ENCODE measurements around the gene ABCG8. TPM values are rescaled to one million over a fixed set of nuclear protein-coding genes. Genes with fewer than 3 reads are reported as not detected.

Gene ABCG8
- total and polyA plus RNA-seq, 2 donors (not counting 3 experiments of a cell fraction or from before 2014, with no cell fraction given) = not detected

DNA sequence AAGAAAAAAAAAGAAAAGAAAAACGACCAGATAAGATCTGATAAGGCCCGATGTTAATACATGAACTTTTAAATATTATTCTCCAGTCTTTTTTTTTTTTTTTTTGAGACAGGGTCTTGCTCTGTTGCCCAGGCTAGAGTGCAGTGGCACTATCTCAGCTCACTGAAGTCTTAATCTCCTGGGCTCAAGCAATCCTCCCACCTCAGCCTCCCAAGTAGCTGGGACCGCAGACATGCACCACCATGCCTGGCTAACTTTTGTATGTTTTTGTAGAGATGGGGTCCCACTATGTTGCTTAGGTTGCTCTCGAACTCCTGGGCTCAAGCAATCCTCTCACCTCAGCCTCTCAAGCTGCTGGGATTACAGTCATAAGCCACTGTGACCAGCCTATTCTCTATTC lies 1.7 kb upstream of the ABCG8 start:
- H3K4me2 ChIP-seq (ENCODE audit: insufficient read depth, low read length) = no peak overlapping the region
- dilution Hi-C loops (cut with MboI; ENCODE audit: extremely low pct_ligation_motif_present, low sequenced_read_pairs) = no loop called here
- intact Hi-C loops (cut with micrococcal nuclease) = no loop called here
- H2AFZ ChIP-seq (ENCODE audit: low read depth, low read length) = no peak overlapping the region
- no peak overlapping the region for H3K27ac ChIP-seq (ENCODE audit: insufficient read depth, low read depth, low read length)
- no peak overlapping the region for H3K4me3 ChIP-seq (replicated peaks in 1 of 3; ENCODE audit: insufficient read depth in 1 of 3, low read depth in 1 of 3, low read length in 3 of 3)
- H3K9ac ChIP-seq (replicated peaks; ENCODE audit: extremely low read depth, insufficient read depth, low read length) = no peak overlapping the region
- H4K20me1 ChIP-seq (replicated peaks; ENCODE audit: control insufficient read depth, extremely low read depth, insufficient read depth, low read length) = no peaks in the 10 kb centered on the region
- H3K36me3 ChIP-seq (ENCODE audit: control insufficient read depth in 2 of 2, extremely low read depth in 1 of 2, insufficient read depth in 2 of 2, low read length in 2 of 2) = no peaks in the 10 kb centered on the region
- DNase-seq (ENCODE audit: low read depth, low spot score) = no peak
- ChIA-PET POLR2A (no interaction called here), CTCF (interaction anchor here (0.9 kb wide), 1 partner anchor 11 kb away, joined by 3 read pairs; no protein-coding TSS in a partner anchor)
- H3K4me1 ChIP-seq (ENCODE audit: control insufficient read depth, extremely low read depth, insufficient read depth, low read length) = no peaks in the 10 kb centered on the region
- BruUV-seq (replicated peaks) = no TSS peak
- no peaks in the 10 kb centered on the region for H3K9me1 ChIP-seq (replicated peaks; ENCODE audit: control insufficient read depth, extremely low read depth, insufficient read depth, low read length)
- TF ChIP-seq POLR2AphosphoS5 (IDR thresholded peaks at IDR 0.05; ENCODE audit: insufficient read depth, low read depth, low read length) (no peak), POLR2A (IDR thresholded peaks at IDR 0.05; ENCODE audit: low read depth, low read length) (no peak), GATA2 (IDR thresholded peaks at IDR 0.05; ENCODE audit: insufficient read depth, insufficient read length, low read depth, low read length) (no peak), EZH2 (IDR thresholded peaks at IDR 0.05; ENCODE audit: borderline replicate concordance, low read depth, low read length, severe bottlenecking) (no peak)
- TF ChIP-seq, protein P1, sequence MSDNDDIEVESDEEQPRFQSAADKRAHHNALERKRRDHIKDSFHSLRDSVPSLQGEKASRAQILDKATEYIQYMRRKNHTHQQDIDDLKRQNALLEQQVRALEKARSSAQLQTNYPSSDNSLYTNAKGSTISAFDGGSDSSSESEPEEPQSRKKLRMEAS (IDR thresholded peaks at IDR 0.05; ENCODE audit: insufficient read depth, insufficient read length) = no peak
- no peaks in the 10 kb centered on the region for H3K79me2 ChIP-seq (ENCODE audit: control insufficient read depth, insufficient read depth, low read length)
- peaks cover 0 to 3% of the 10 kb centered on the region in 2 experiments for H3K27me3 ChIP-seq (ENCODE audit: control insufficient read depth in 2 of 2, insufficient read depth in 2 of 2, low read length in 2 of 2)
- no peak for FAIRE-seq
- no peaks in the 10 kb centered on the region for H3K9me3 ChIP-seq (replicated peaks; ENCODE audit: control insufficient read depth, insufficient read depth, low read length)

DNA sequence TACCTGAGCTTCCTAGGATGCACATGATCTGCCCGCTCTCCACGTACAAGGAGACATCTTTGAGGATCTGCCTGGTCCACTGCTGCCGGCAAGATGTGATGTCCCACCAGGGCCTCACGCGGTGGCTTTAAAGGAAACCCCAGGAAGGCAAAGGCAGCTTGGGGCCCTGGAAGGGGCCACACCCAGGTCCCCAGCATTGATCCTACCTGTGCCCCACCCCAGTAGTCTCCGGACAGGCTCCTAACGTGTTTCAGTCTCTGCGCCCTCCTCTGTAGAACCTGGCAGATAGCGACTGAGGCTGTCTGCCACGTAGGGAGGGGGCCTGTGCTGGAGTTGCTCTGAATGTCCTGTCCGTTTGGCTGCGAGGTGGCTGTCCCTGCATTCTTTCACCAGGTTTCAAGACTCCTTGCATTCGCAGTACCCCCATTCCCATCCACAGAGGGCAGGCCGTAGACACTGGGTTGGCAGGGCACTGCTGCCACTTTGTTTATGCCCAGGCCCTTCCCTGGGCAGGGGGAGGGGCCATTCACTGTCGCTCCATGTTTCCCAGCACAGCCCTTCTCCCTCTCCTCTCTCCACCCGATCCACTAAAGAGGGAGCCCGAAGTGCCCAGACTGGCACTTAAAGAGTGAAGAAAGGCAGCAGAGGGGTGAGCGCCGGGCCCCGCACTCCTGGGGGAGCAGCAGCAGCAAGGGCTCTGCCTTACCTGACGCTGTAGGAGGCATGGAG lies 776 bp upstream of the ABCG8 start:
- no peak overlapping the region for H2AFZ ChIP-seq (ENCODE audit: low read depth, low read length)
- no peaks in the 10 kb centered on the region for H3K4me1 ChIP-seq (ENCODE audit: control insufficient read depth, extremely low read depth, insufficient read depth, low read length)
- ChIA-PET CTCF (no interaction called here), POLR2A (no interaction called here)
- H3K9ac ChIP-seq (replicated peaks; ENCODE audit: extremely low read depth, insufficient read depth, low read length) = no peak overlapping the region
- dilution Hi-C loops (cut with MboI; ENCODE audit: extremely low pct_ligation_motif_present, low sequenced_read_pairs) = no loop called here
- no peak overlapping the region for H3K4me2 ChIP-seq (ENCODE audit: insufficient read depth, low read length)
- intact Hi-C loops (cut with micrococcal nuclease) = no loop called here
- peaks cover 1 to 3% of the 10 kb centered on the region in 2 experiments for H3K27me3 ChIP-seq (ENCODE audit: control insufficient read depth in 2 of 2, insufficient read depth in 2 of 2, low read length in 2 of 2)
- FAIRE-seq = no peak
- no peaks in the 10 kb centered on the region for H4K20me1 ChIP-seq (replicated peaks; ENCODE audit: control insufficient read depth, extremely low read depth, insufficient read depth, low read length)
- TF ChIP-seq, protein P2, sequence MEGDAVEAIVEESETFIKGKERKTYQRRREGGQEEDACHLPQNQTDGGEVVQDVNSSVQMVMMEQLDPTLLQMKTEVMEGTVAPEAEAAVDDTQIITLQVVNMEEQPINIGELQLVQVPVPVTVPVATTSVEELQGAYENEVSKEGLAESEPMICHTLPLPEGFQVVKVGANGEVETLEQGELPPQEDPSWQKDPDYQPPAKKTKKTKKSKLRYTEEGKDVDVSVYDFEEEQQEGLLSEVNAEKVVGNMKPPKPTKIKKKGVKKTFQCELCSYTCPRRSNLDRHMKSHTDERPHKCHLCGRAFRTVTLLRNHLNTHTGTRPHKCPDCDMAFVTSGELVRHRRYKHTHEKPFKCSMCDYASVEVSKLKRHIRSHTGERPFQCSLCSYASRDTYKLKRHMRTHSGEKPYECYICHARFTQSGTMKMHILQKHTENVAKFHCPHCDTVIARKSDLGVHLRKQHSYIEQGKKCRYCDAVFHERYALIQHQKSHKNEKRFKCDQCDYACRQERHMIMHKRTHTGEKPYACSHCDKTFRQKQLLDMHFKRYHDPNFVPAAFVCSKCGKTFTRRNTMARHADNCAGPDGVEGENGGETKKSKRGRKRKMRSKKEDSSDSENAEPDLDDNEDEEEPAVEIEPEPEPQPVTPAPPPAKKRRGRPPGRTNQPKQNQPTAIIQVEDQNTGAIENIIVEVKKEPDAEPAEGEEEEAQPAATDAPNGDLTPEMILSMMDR (IDR thresholded peaks at IDR 0.05; ENCODE audit: extremely low read depth in 1 of 2, insufficient read depth in 1 of 2, low read depth in 1 of 2, low read length in 2 of 2) = no peak
- TF ChIP-seq GATA2 (IDR thresholded peaks at IDR 0.05; ENCODE audit: insufficient read depth, insufficient read length, low read depth, low read length) (no peak), EZH2 (IDR thresholded peaks at IDR 0.05; ENCODE audit: borderline replicate concordance, low read depth, low read length, severe bottlenecking) (no peak), POLR2AphosphoS5 (IDR thresholded peaks at IDR 0.05; ENCODE audit: insufficient read depth, low read depth, low read length) (no peak), FOS (IDR thresholded peaks at IDR 0.05; ENCODE audit: borderline replicate concordance, insufficient read depth, low read length) (no peak), POLR2A (IDR thresholded peaks at IDR 0.05; ENCODE audit: low read depth, low read length) (no peak), JUN (IDR thresholded peaks at IDR 0.05; ENCODE audit: borderline replicate concordance, insufficient read depth, insufficient read length, low read depth) (no peak), MYC (IDR thresholded peaks at IDR 0.05; ENCODE audit: low read depth, low read length) (no peak)
- TF ChIP-seq, protein P1 (IDR thresholded peaks at IDR 0.05; ENCODE audit: insufficient read depth, insufficient read length) = no peak
- no peaks in the 10 kb centered on the region for H3K79me2 ChIP-seq (ENCODE audit: control insufficient read depth, insufficient read depth, low read length)
- H3K36me3 ChIP-seq (ENCODE audit: control insufficient read depth in 2 of 2, extremely low read depth in 1 of 2, insufficient read depth in 2 of 2, low read length in 2 of 2) = no peaks in the 10 kb centered on the region
- no TSS peak for BruUV-seq (replicated peaks)
- no peaks in the 10 kb centered on the region for H3K9me1 ChIP-seq (replicated peaks; ENCODE audit: control insufficient read depth, extremely low read depth, insufficient read depth, low read length)
- H3K9me3 ChIP-seq (replicated peaks; ENCODE audit: control insufficient read depth, insufficient read depth, low read length) = no peaks in the 10 kb centered on the region
- H3K4me3 ChIP-seq (replicated peaks in 1 of 3; ENCODE audit: insufficient read depth in 1 of 3, low read depth in 1 of 3, low read length in 3 of 3) = no peak overlapping the region
- H3K27ac ChIP-seq (ENCODE audit: insufficient read depth, low read depth, low read length) = no peak overlapping the region
- no peak for DNase-seq (ENCODE audit: low read depth, low spot score)
